SH-SY5Y (cell line): ENCODE measurements around the gene MAPK8IP3.

ENCODE experiments used
- GATA2 ChIP-seq: IDR thresholded peaks from 2 replicates; pipeline ENCODE4 v1.6.1; 2011; ENCODE audit warnings: mild to moderate bottlenecking, low read depth, low read length
- GATA3 ChIP-seq: IDR thresholded peaks from 2 replicates; pipeline ENCODE4 v1.6.1; 2011; ENCODE audit warnings: low read depth, mild to moderate bottlenecking, low read length, moderate library complexity

DNA sequence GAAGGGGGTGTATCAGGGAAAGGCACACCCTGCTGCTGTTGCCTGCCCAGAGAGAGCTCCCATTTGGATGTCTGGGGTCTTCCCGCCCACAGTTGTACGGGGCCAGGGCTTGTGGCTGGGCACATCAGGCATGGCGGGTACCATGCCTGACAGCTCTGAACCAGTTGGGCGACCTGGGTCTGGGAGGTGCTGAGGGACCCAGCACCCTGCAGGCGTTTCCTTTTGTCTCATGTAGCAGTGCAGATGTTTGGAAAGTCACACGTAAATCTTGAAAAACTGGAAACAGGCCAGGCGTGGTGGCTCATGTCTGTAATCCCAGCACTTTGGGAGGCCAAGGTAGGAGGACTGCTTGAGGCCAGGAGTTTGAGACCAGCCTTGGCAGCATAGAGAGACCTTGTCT, 36.3 kb upstream of the MAPK8IP3 start:
- TF ChIP-seq GATA2 (no peak), GATA3 (no peak)
